Right lobe of liver (tissue), 6 donors: ENCODE results near the gene ZDHHC6. TPM values are rescaled to one million over a fixed set of nuclear protein-coding genes. Genes with fewer than 3 reads are reported as not detected.
A peak's percentile ranks its signal among the peaks of the same experiment; 100 is the strongest.

Source experiments
- ATAC-seq, 4 donors: fragments of 200-7000 bp; cut with Tn5 transposase; one replicate each; pipeline ENCODE4 v1.9.1; 2020; ENCODE audit warnings: mild to moderate bottlenecking in 4 of 4, moderate library complexity in 4 of 4
- DNase-seq, 3 donors: peaks; one replicate each; pipeline ENCODE4 v3.0.0-alpha.2; 2020
- H3K27ac ChIP-seq, 3 donors: fragments of 200-600 bp; one replicate each; pipeline ENCODE4 v1.8.0; 2022
- H3K27me3 ChIP-seq, 2 donors: fragments of 200-600 bp; one replicate each; pipeline ENCODE4 v1.8.0; 2022
- H3K36me3 ChIP-seq, 4 donors: fragments of 200-600 bp; sonication (generic) in 1 of 4; one replicate each; pipeline versions ENCODE4 v1.5.1 to v1.8.0; 2017 to 2022; ENCODE audit warnings: control low read depth in 1 of 4
- H3K4me1 ChIP-seq, 4 donors: fragments of 200-600 bp; sonication (generic) in 1 of 4; one replicate each; pipeline versions ENCODE4 v1.5.1 to v1.8.0; 2017 to 2022; ENCODE audit warnings: control low read depth in 1 of 4
- H3K4me3 ChIP-seq, 3 donors: fragments of 200-600 bp; one replicate each; pipeline ENCODE4 v1.8.0; 2022
- H3K9me3 ChIP-seq, 4 donors: fragments of 200-600 bp; sonication (generic) in 1 of 4; one replicate each; pipeline versions ENCODE4 v1.5.1 to v1.8.0; 2017 to 2022; ENCODE audit warnings: control low read depth in 1 of 4
- CTCF ChIP-seq, 4 donors: fragments of 200-600 bp in 3 of 4; fragments of 450-650 bp in 1 of 4; IDR thresholded peaks; one replicate each; pipeline versions ENCODE4 v1.5.1 to v1.8.0; 2016 to 2022; ENCODE audit warnings: antibody characterized with exemption in 4 of 4, mild to moderate bottlenecking in 2 of 4
- POLR2A ChIP-seq: fragments of 450-650 bp; IDR thresholded peaks from one replicate; pipeline ENCODE4 v1.6.1; 2017; ENCODE audit warnings: antibody characterized with exemption, mild to moderate bottlenecking
- WGBS: methylation state at CpG from one replicate; pipeline ENCODE4 v1.1.6; 2018; ENCODE audit warnings: low coverage, low lambda C conversion rate; ENCODE audit not compliant: insufficient coverage; ENCODE audit errors: missing lambda C conversion rate; 5-methylcytosine and 5-hydroxymethylcytosine counted together
- intact Hi-C, 2 donors: fragments of 100-400 bp; cut with DNase I; formaldehyde crosslinking; loops; one replicate each; pipeline versions ENCODE4 v1.11.2 to v1.14.1; 2022
- total RNA-seq, 6 experiments: library from RNA; depleted of rRNA in 2 of 6; stranded (reverse); fragments of >200 nt in 2 of 6; fragmentation: NEBNext Ultra II Directional in 3 of 6; extraction: Animal tissue kit (Norgen Biotek cat#: 25700) in 3 of 6; gene quantifications; one replicate each; pipeline versions ENCODE4 v1.1.0 to v1.2.4, GENCODE V29; 2016 to 2023
- donor health status: DM: no; HTN: yes; CAD: no.
- donor health status: DM: no; HTN: no; CAD: no.
- donor health status: DM: no; HTN: no; CAD: no.
- donor health status: DM: no; HTN: yes; CAD: no.
- donor health status: DM: no; HTN: yes; CAD: no.

ZDHHC6 gene
- total RNA-seq, 6 experiments from 2014 or later = 12.2 to 23.0 (median 16.0) TPM

- no peak for DNase-seq
- Histone ChIP-seq H3K9me3 (no peaks in the 10 kb centered on the region), H3K36me3 (no peaks in the 10 kb centered on the region), H3K27me3 (no peaks in the 10 kb centered on the region), H3K4me3 (no peak overlapping the region), H3K27ac (no peak overlapping the region), H3K4me1 (no peaks in the 10 kb centered on the region)
- intact Hi-C loops = no loop called here
- no peak for ATAC-seq
- TF ChIP-seq POLR2A (no peak), CTCF (IDR thresholded peaks at IDR 0.05) (no peak)
Observed at GRCh38 chr10:112487964-112488363, 41.2 kb upstream of the ZDHHC6 start.

- no peak overlapping the region for H3K27ac ChIP-seq
- no peak overlapping the region for H3K4me3 ChIP-seq
- no peaks in the 10 kb centered on the region for H3K36me3 ChIP-seq
- no peaks in the 10 kb centered on the region for H3K27me3 ChIP-seq
- intact Hi-C loops = no loop called here
- TF ChIP-seq POLR2A (no peak), CTCF (IDR thresholded peaks at IDR 0.05) (no peak)
- ATAC-seq = no peak
- no peak for DNase-seq
- H3K4me1 ChIP-seq = no peaks in the 10 kb centered on the region
- H3K9me3 ChIP-seq = no peaks in the 10 kb centered on the region
- WGBS = 84% methylated on average over 2 of the region's 2 CpGs
Observed at GRCh38 chr10:112484399-112484798, 37.7 kb upstream of the ZDHHC6 start.

- Histone ChIP-seq H3K9me3 (no peaks in the 10 kb centered on the region), H3K27me3 (no peaks in the 10 kb centered on the region), H3K36me3 (no peaks in the 10 kb centered on the region), H3K27ac (no peak overlapping the region), H3K4me3 (no peak overlapping the region), H3K4me1 (no peaks in the 10 kb centered on the region)
- DNase-seq (no peak), ATAC-seq (no peak)
- WGBS = 61% methylated on average over 3 of the region's 3 CpGs
- TF ChIP-seq POLR2A (no peak), CTCF (IDR thresholded peaks at IDR 0.05) (no peak)
- intact Hi-C loops = no loop called here
Observed at GRCh38 chr10:112481602-112482001, 34.9 kb upstream of the ZDHHC6 start.

GRCh38 chr10:112475575-112476218 lies 29.0 kb upstream of the ZDHHC6 start:
- H3K36me3 ChIP-seq = no peaks in the 10 kb centered on the region
- intact Hi-C loops = loop anchor here in 1 of 2 donors (10.0 kb wide), 1 partner anchor 909 kb away; no protein-coding TSS in a partner anchor
- no peak overlapping the region for H3K27ac ChIP-seq
- ATAC-seq (peak; percentile 38 to 63 (median 49)), DNase-seq (no peak)
- H3K27me3 ChIP-seq = no peaks in the 10 kb centered on the region
- H3K9me3 ChIP-seq = no peaks in the 10 kb centered on the region
- TF ChIP-seq CTCF (IDR thresholded peaks at IDR 0.05) (peak; percentile 44 to 64 (median 56)), POLR2A (no peak)
- no peak overlapping the region for H3K4me3 ChIP-seq
- 32% methylated on average over 3 of the region's 3 CpGs for WGBS
- peaks cover 0 to 15% (median 2%) of the 10 kb centered on the region in 4 donors for H3K4me1 ChIP-seq
